Lower leg skin (tissue), 3 donors: Measurements from ENCODE around the gene GADL1.

Experiments
- CTCF ChIP-seq, 3 donors: fragments of 450-650 bp; IDR thresholded peaks; one replicate each; pipeline ENCODE4 v1.5.1; 2016; ENCODE audit warnings: antibody characterized with exemption in 3 of 3, mild to moderate bottlenecking in 3 of 3, moderate library complexity in 2 of 3
- POLR2A ChIP-seq, 2 donors: fragments of 450-650 bp; IDR thresholded peaks; one replicate each; pipeline ENCODE4 v1.6.1; 2016 to 2017; ENCODE audit warnings: antibody characterized with exemption in 2 of 2, mild to moderate bottlenecking in 1 of 2, moderate library complexity in 1 of 2

GRCh38 chr3:30944124-30944523, 49.7 kb upstream of the GADL1 start:
- TF ChIP-seq POLR2A (IDR thresholded peaks at IDR 0.05) (no peak), CTCF (IDR thresholded peaks at IDR 0.05) (no peak)
